Esophagus muscularis mucosa (tissue), 4 donors: ENCODE data around the gene OSGEP.

Source experiments
- CTCF ChIP-seq, 3 experiments: fragments of 200-600 bp in 2 of 3; fragments of 450-650 bp in 1 of 3; sonication (generic) in 2 of 3; IDR thresholded peaks; one replicate each; pipeline ENCODE4 v1.5.1; 2017 to 2019; ENCODE audit warnings: antibody characterized with exemption in 3 of 3, mild to moderate bottlenecking in 2 of 3, moderate library complexity in 1 of 3
- EP300 ChIP-seq: sonication (generic); formaldehyde crosslinking; IDR thresholded peaks from one replicate; pipeline ENCODE4 v1.6.1; 2017; ENCODE audit warnings: antibody characterized with exemption
- POLR2A ChIP-seq: fragments of 450-650 bp; IDR thresholded peaks from one replicate; pipeline ENCODE4 v1.6.1; 2017; ENCODE audit warnings: antibody characterized with exemption, moderate library complexity, mild to moderate bottlenecking, low read depth
- POLR2AphosphoS5 ChIP-seq, 2 donors: sonication (generic); formaldehyde crosslinking; IDR thresholded peaks; one replicate each; pipeline ENCODE4 v1.6.1; 2017; ENCODE audit warnings: antibody characterized with exemption in 2 of 2

GRCh38 chr14:20403521-20403920 lies 51.1 kb downstream of the OSGEP start:
- TF ChIP-seq CTCF (IDR thresholded peaks at IDR 0.05) (no peak), POLR2AphosphoS5 (IDR thresholded peaks at IDR 0.05) (no peak), EP300 (no peak), POLR2A (no peak)
